ENCODE results near the gene GARNL3.

GRCh38 chr9:127314911-127315310 lies 50.3 kb downstream of the GARNL3 start:
- TF ChIP-seq CTCF (IDR thresholded peaks at IDR 0.05; ENCODE audit: insufficient read depth, low read length): no peak
- TF ChIP-seq REST (IDR thresholded peaks at IDR 0.05; ENCODE audit: insufficient replicate concordance, low read depth): no peak
- TF ChIP-seq POLR2AphosphoS5 (IDR thresholded peaks at IDR 0.05; ENCODE audit: low read depth): no peak

Measured in HL-60 (cell line).